GM23248 (cell line): ENCODE data around the gene CTSE. TPM values are rescaled to one million over a fixed set of nuclear protein-coding genes. Genes with fewer than 3 reads are reported as not detected.

Source experiments
- DNase-seq: peaks from one replicate; pipeline ENCODE4 v3.0.0-alpha.2; 2015
- H2AFZ ChIP-seq: fragments of 200-600 bp; sonication (generic); 2 replicates; pipeline ENCODE4 v1.6.1; 2016; ENCODE audit warnings: antibody characterized with exemption
- H3F3A ChIP-seq: fragments of 200-600 bp; sonication (generic); 2 replicates; pipeline ENCODE4 v1.6.1; 2016; ENCODE audit warnings: mild to moderate bottlenecking, antibody characterized with exemption, mixed run types; ENCODE audit not compliant: insufficient read depth
- H3K27ac ChIP-seq: fragments of 200-600 bp; sonication (generic); 2 replicates; pipeline ENCODE4 v1.5.1; 2016; ENCODE audit warnings: mild to moderate bottlenecking
- H3K27me3 ChIP-seq: fragments of 200-600 bp; sonication (generic); replicated peaks from 2 replicates; pipeline ENCODE4 v1.6.1; 2016; ENCODE audit warnings: mild to moderate bottlenecking; ENCODE audit not compliant: insufficient read depth
- H3K36me3 ChIP-seq: fragments of 200-600 bp; sonication (generic); 2 replicates; pipeline ENCODE4 v1.6.1; 2016; ENCODE audit warnings: low read depth, mild to moderate bottlenecking
- H3K4me1 ChIP-seq: fragments of 200-600 bp; sonication (generic); 2 replicates; pipeline ENCODE4 v1.6.1; 2016; ENCODE audit warnings: mild to moderate bottlenecking; ENCODE audit not compliant: insufficient read depth
- H3K4me2 ChIP-seq: fragments of 200-600 bp; sonication (generic); one replicate; pipeline ENCODE4 v1.6.1; 2016; ENCODE audit warnings: mild to moderate bottlenecking; ENCODE audit not compliant: unreplicated experiment
- H3K4me3 ChIP-seq: fragments of 200-600 bp; sonication (generic); 2 replicates; pipeline ENCODE4 v1.5.1; 2016; ENCODE audit warnings: mild to moderate bottlenecking
- H3K79me2 ChIP-seq: fragments of 200-600 bp; sonication (generic); 2 replicates; pipeline ENCODE4 v1.6.1; 2016; ENCODE audit warnings: mild to moderate bottlenecking; ENCODE audit not compliant: insufficient read depth
- H3K9ac ChIP-seq: fragments of 200-600 bp; sonication (generic); 2 replicates; pipeline ENCODE4 v1.6.1; 2016; ENCODE audit warnings: mild to moderate bottlenecking
- H3K9me2 ChIP-seq: fragments of 200-600 bp; sonication (generic); 2 replicates; pipeline ENCODE4 v1.6.1; 2016; ENCODE audit warnings: mixed run types, mild to moderate bottlenecking, moderate library complexity; ENCODE audit not compliant: insufficient read depth
- H3K9me3 ChIP-seq: fragments of 200-600 bp; sonication (generic); one replicate; pipeline ENCODE4 v1.6.1; 2017; ENCODE audit warnings: low read depth
- H4K20me1 ChIP-seq: fragments of 200-600 bp; sonication (generic); 2 replicates; pipeline ENCODE4 v1.6.0; 2016; ENCODE audit not compliant: insufficient read depth
- EZH2 ChIP-seq: fragments of 200-600 bp; sonication (generic); IDR thresholded peaks from 2 replicates; pipeline ENCODE4 v1.6.1; 2018; ENCODE audit warnings: antibody characterized with exemption, mild to moderate bottlenecking; ENCODE audit not compliant: insufficient read depth, poor library complexity, severe bottlenecking
- EZH2phosphoT487 ChIP-seq: fragments of 200-600 bp; sonication (generic); IDR thresholded peaks from 2 replicates; pipeline ENCODE4 v1.6.1; 2018; ENCODE audit warnings: antibody characterized with exemption, moderate library complexity, mild to moderate bottlenecking, low read depth; ENCODE audit not compliant: insufficient read depth
- WGBS, 2 experiments: methylation state at CpG; one replicate each; pipeline ENCODE4 v1.1.6; 2015 to 2017; ENCODE audit warnings: low lambda C conversion rate in 2 of 2, low coverage in 1 of 2; ENCODE audit errors: missing lambda C conversion rate in 2 of 2; 5-methylcytosine and 5-hydroxymethylcytosine counted together
- in situ Hi-C: fragments of 300-500 bp; cut with MboI; formaldehyde crosslinking; loops from 2 replicates; pipeline ENCODE4 v1.15.0; 2020
- polyA plus RNA-seq: library from polyadenylated mRNA; unstranded; fragments of >200 nt; fragmentation: Nextera tagmentation; extraction: Ambion mirVana; gene quantifications from 2 replicates; pipeline ENCODE4 v1.2.1, GENCODE V29; 2016
- total RNA-seq: library from RNA; depleted of rRNA; stranded (reverse); fragments of >200 nt; shearing (Covaris generic); gene quantifications from 2 replicates; pipeline ENCODE4 v1.2.3, GENCODE V29; 2014

The CTSE gene
- total and polyA plus RNA-seq, 2 experiments from 2014 or later: not detected

DNA sequence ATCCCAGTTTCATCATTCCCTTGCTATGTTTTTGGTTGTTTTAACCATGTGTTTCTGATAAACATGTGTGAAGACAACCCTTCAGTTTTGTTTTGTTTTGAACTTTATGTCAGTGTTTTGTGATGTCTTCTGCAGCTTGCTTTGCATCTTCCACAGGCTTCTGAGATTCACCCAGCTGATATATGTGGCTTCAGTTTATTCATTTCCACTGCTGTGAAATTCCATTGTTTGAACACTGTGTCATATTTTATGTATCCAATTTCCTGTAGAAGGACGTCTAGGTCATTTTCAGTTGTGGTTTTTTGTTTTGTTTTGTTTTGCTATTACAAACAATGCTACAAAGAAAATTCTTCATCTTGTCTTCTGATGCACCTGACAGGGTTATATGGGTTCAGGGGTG, 53.2 kb downstream of the CTSE start:
- no peak overlapping the region for H2AFZ ChIP-seq
- H3K79me2 ChIP-seq: no peaks in the 10 kb centered on the region
- no peak overlapping the region for H3K27ac ChIP-seq
- no peak overlapping the region for H3K9ac ChIP-seq
- no peaks in the 10 kb centered on the region for H3K9me3 ChIP-seq
- no peaks in the 10 kb centered on the region; the same call in 1 of the 2 replicates for H3F3A ChIP-seq
- no peak overlapping the region for H3K4me2 ChIP-seq
- in situ Hi-C loops: no loop called here
- WGBS, 2 experiments: 0% methylated on average over 1 of the region's 1 CpG
- H4K20me1 ChIP-seq: no peaks in the 10 kb centered on the region
- TF ChIP-seq EZH2phosphoT487 (no peak), EZH2 (no peak)
- H3K27me3 ChIP-seq: no peaks in the 10 kb centered on the region
- H3K4me3 ChIP-seq: no peak overlapping the region
- no peaks in the 10 kb centered on the region for H3K9me2 ChIP-seq
- no peak for DNase-seq
- no peaks in the 10 kb centered on the region for H3K36me3 ChIP-seq
- peaks cover 10% of the 10 kb centered on the region for H3K4me1 ChIP-seq

- no peaks in the 10 kb centered on the region for H3K9me2 ChIP-seq
- H2AFZ ChIP-seq: no peak overlapping the region
- H3K9ac ChIP-seq: no peak overlapping the region
- no peaks in the 10 kb centered on the region for H3K79me2 ChIP-seq
- H3K27me3 ChIP-seq: no peaks in the 10 kb centered on the region
- WGBS, 2 experiments: 87 to 88% methylated on average over 8 of the region's 8 CpGs
- no peak overlapping the region for H3K4me3 ChIP-seq
- H4K20me1 ChIP-seq: no peaks in the 10 kb centered on the region
- in situ Hi-C loops: loop anchor here (5.0 kb wide), 1 partner anchor 47 kb away; no protein-coding TSS in a partner anchor
- peaks cover 10% of the 10 kb centered on the region for H3K4me1 ChIP-seq
- no peak overlapping the region for H3K4me2 ChIP-seq
- H3F3A ChIP-seq: peaks cover 3% of the 10 kb centered on the region
- H3K36me3 ChIP-seq: no peaks in the 10 kb centered on the region
- no peak for TF ChIP-seq EZH2phosphoT487
- TF ChIP-seq EZH2: no peak
- H3K27ac ChIP-seq: no peak overlapping the region
- H3K9me3 ChIP-seq: no peaks in the 10 kb centered on the region
- DNase-seq: no peak
Observed at GRCh38 chr1:205969229-205969628, 54.5 kb downstream of the CTSE start.

- no peaks in the 10 kb centered on the region for H3K36me3 ChIP-seq
- H3K9ac ChIP-seq: no peak overlapping the region
- H3K27me3 ChIP-seq: no peaks in the 10 kb centered on the region
- WGBS, 2 experiments: 72 to 74% methylated on average over 10 of the region's 10 CpGs
- no peak overlapping the region for H3K4me3 ChIP-seq
- no peaks in the 10 kb centered on the region for H3K9me3 ChIP-seq
- H3K79me2 ChIP-seq: no peaks in the 10 kb centered on the region
- H3K4me1 ChIP-seq: peaks cover 20% of the 10 kb centered on the region
- H4K20me1 ChIP-seq: no peaks in the 10 kb centered on the region
- no peaks in the 10 kb centered on the region for H3K9me2 ChIP-seq
- peaks cover 11% of the 10 kb centered on the region for H3F3A ChIP-seq
- no peak overlapping the region for H3K4me2 ChIP-seq
- H2AFZ ChIP-seq: no peak overlapping the region
- TF ChIP-seq EZH2phosphoT487 (no peak), EZH2 (no peak)
- H3K27ac ChIP-seq: no peak overlapping the region
- in situ Hi-C loops: loop anchor here (5.0 kb wide), 1 partner anchor 45 kb away; no protein-coding TSS in a partner anchor
- DNase-seq: peak; percentile 66
Observed at GRCh38 chr1:205967554-205968335, 56.0 kb downstream of the CTSE start.

DNA sequence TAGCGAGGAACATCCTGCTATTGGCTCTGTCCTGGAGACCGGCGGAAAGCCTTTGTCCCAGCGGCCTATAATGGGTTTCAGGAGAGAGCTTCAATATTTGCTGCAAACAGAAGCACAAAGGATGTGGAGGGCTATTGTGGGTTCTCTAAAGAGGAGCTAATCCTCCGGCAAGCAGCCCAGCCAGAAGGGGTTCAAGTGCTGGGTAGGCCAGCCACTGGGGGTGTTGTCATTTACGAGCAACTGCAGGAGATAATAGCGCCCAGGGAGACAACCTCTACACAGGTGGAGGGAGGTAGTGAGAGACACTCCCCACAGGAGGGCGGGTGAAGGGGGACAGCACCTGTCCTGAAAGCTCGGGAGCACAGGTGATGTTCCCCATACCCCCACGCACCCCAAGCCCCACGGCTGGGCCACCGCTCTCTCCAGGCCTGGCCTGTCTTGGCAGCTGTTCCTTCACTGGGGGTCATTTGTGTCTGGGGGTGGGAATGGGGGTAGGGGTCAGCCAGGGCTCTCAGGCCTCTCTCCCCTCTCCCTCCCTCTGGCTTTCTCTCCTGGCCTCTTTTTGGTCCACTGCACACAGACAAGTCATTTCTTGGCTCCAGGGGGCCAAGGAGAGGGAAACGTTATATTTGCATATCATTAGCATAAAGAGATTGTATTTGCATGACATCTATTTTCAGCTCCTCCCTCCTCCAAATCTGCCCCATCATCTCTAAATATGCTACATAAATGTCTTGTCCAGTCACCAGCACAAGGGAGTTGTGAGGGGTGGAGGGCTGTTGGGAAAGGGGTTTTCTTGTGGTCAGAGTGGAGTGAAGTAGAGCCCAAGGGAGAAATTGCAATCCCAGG, 58.4 kb downstream of the CTSE start:
- no peaks in the 10 kb centered on the region for H3K27me3 ChIP-seq
- no peaks in the 10 kb centered on the region for H3K9me3 ChIP-seq
- H3K4me1 ChIP-seq: peaks cover 27% of the 10 kb centered on the region
- peaks cover 18% of the 10 kb centered on the region for H3F3A ChIP-seq
- in situ Hi-C loops: loop anchor here (5.0 kb wide), 1 partner anchor 43 kb away; no protein-coding TSS in a partner anchor
- H4K20me1 ChIP-seq: no peaks in the 10 kb centered on the region
- no peak for TF ChIP-seq EZH2phosphoT487
- TF ChIP-seq EZH2: no peak
- WGBS, 2 experiments: 79 to 83% methylated on average over 12 to 13 of the region's 13 CpGs
- no peaks in the 10 kb centered on the region for H3K79me2 ChIP-seq
- H2AFZ ChIP-seq: no peak overlapping the region
- no peak overlapping the region for H3K4me2 ChIP-seq
- no peaks in the 10 kb centered on the region for H3K36me3 ChIP-seq
- DNase-seq: no peak
- no peaks in the 10 kb centered on the region for H3K9me2 ChIP-seq
- no peak overlapping the region for H3K27ac ChIP-seq
- H3K4me3 ChIP-seq: no peak overlapping the region
- H3K9ac ChIP-seq: no peak overlapping the region
